Activated CD8-positive, alpha-beta memory T cell treated with anti-CD3 and anti-CD28 coated beads for 1 hour (primary cell): Measurements from ENCODE around the gene SLC22A6.

Source experiments
- DNase-seq, 2 donors: peaks; one replicate each; pipeline ENCODE4 v3.0.0-alpha.2; 2020; ENCODE audit warnings: low read depth in 1 of 2; ENCODE audit errors: extremely low read depth in 1 of 2

The SLC22A6 gene

GRCh38 chr11:62933750-62934495 lies 50.8 kb downstream of the SLC22A6 start:
- no peak for DNase-seq

GRCh38 chr11:62933285-62933684 lies 51.5 kb downstream of the SLC22A6 start:
- DNase-seq: no peak

GRCh38 chr11:62931499-62932278 lies 53.1 kb downstream of the SLC22A6 start:
- no peak for DNase-seq

GRCh38 chr11:62930666-62931065 lies 54.1 kb downstream of the SLC22A6 start:
- no peak for DNase-seq

GRCh38 chr11:62930157-62930556 lies 54.6 kb downstream of the SLC22A6 start:
- no peak for DNase-seq

GRCh38 chr11:62928011-62928410 lies 56.8 kb downstream of the SLC22A6 start:
- no peak for DNase-seq

GRCh38 chr11:62926680-62927455 lies 57.9 kb downstream of the SLC22A6 start:
- DNase-seq: no peak
